MM.1S (cell line): ENCODE measurements around the gene SLC2A11.

ENCODE experiments used
- DNase-seq: peaks from one replicate; pipeline ENCODE4 v3.0.0-alpha.2; 2015
- H2AFZ ChIP-seq: fragments of 300-600 bp; sonication (generic); 2 replicates; pipeline ENCODE4 v1.6.0; 2016; ENCODE audit warnings: antibody characterized with exemption, low read length
- H3F3A ChIP-seq: fragments of 300-600 bp; sonication (generic); 2 replicates; pipeline ENCODE4 v1.6.1; 2016; ENCODE audit warnings: mild to moderate bottlenecking, antibody characterized with exemption, low read length, moderate library complexity, mixed read lengths; ENCODE audit not compliant: insufficient read depth
- H3K27ac ChIP-seq: fragments of 300-600 bp; sonication (generic); 2 replicates; pipeline ENCODE4 v1.5.1; 2016; ENCODE audit warnings: mild to moderate bottlenecking, low read length
- H3K27me3 ChIP-seq: fragments of 300-600 bp; sonication (generic); replicated peaks from 2 replicates; pipeline ENCODE4 v1.6.0; 2016; ENCODE audit warnings: low read length; ENCODE audit not compliant: insufficient read depth
- H3K36me3 ChIP-seq: fragments of 300-600 bp; sonication (generic); replicated peaks from 2 replicates; pipeline ENCODE4 v1.6.1; 2016; ENCODE audit warnings: mild to moderate bottlenecking, low read length, mixed read lengths; ENCODE audit not compliant: insufficient read depth
- H3K4me1 ChIP-seq: fragments of 300-600 bp; sonication (generic); 2 replicates; pipeline ENCODE4 v1.6.1; 2016; ENCODE audit warnings: low read length, mixed read lengths
- H3K4me2 ChIP-seq: fragments of 300-600 bp; sonication (generic); 2 replicates; pipeline ENCODE4 v1.6.0; 2016; ENCODE audit warnings: low read depth, low read length
- H3K4me3 ChIP-seq: fragments of 300-600 bp; sonication (generic); 2 replicates; pipeline ENCODE4 v1.5.1; 2016; ENCODE audit warnings: low read length, mixed read lengths
- H3K79me2 ChIP-seq: fragments of 300-600 bp; sonication (generic); 2 replicates; pipeline ENCODE4 v1.6.1; 2016; ENCODE audit warnings: mixed run types, low read length, mixed read lengths
- H3K9ac ChIP-seq: fragments of 300-600 bp; sonication (generic); 2 replicates; pipeline ENCODE4 v1.6.1; 2016; ENCODE audit warnings: low read length, mixed read lengths
- H3K9me2 ChIP-seq: fragments of 300-600 bp; sonication (generic); replicated peaks from 2 replicates; pipeline ENCODE4 v1.6.1; 2016; ENCODE audit warnings: mild to moderate bottlenecking, low read length, mixed read lengths; ENCODE audit not compliant: insufficient read depth
- H3K9me3 ChIP-seq: fragments of 300-600 bp; sonication (generic); replicated peaks from 2 replicates; pipeline ENCODE4 v1.6.1; 2016; ENCODE audit warnings: mild to moderate bottlenecking, low read length, mixed read lengths; ENCODE audit not compliant: insufficient read depth
- H4K20me1 ChIP-seq: fragments of 300-600 bp; sonication (generic); 2 replicates; pipeline ENCODE4 v1.6.1; 2016; ENCODE audit warnings: mild to moderate bottlenecking, low read length, moderate library complexity, mixed read lengths; ENCODE audit not compliant: insufficient read depth
- EZH2 ChIP-seq: fragments of 300-600 bp; sonication (generic); optimal IDR thresholded peaks from 2 replicates; pipeline ENCODE3; 2017; ENCODE audit warnings: low read depth, mild to moderate bottlenecking, antibody characterized with exemption, low read length, mixed read lengths
- EZH2phosphoT487 ChIP-seq: fragments of 300-600 bp; sonication (generic); IDR thresholded peaks from 2 replicates; pipeline ENCODE4 v1.6.1; 2018; ENCODE audit warnings: antibody characterized with exemption, low read length
- TF ChIP-seq, protein P1 (sequence below): fragments of 300-600 bp; sonication (generic); IDR thresholded peaks from 2 replicates; pipeline ENCODE4 v1.5.1; 2016; ENCODE audit warnings: antibody characterized with exemption, low read length, mixed read lengths

SLC2A11 gene

DNA sequence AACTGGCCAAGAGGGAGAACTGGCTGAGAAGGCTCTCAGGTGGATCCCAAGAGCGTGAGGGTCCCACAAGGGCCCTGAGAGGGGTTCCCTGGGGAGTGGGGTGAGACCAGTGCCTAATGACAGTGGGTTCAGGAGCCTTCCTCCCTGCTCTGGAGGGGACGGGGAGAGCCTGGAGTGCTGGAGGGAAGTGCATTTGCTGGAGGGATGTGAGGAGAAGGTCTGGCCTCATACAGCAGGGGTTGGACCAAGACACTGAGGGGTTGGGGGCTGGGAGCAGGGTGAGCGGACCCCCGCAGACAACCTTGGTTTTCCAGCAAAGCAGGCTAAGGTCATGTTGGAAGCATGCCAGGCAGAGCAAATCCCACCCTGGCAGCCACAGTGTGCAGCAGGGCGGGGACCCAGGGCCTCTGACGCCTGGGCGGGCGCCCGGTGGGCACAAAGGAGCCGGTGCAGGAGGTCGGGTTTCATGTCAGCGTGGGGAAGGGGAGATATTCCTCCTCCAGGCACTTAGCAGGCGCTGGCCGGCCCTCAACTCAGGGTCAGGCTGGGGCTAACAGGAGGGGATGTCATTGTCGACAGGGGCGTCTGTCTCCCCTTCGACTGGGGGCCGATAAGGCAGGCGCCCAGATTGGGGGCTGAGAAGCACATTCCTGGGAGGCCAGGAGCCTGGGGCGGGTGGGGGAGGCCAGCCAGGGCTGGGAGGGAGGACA lies 15.8 kb upstream of the SLC2A11 start:
- H3K36me3 ChIP-seq = no peaks in the 10 kb centered on the region
- H3K4me2 ChIP-seq = no peak overlapping the region
- no peaks in the 10 kb centered on the region for H3K27me3 ChIP-seq
- H4K20me1 ChIP-seq = no peaks in the 10 kb centered on the region
- TF ChIP-seq EZH2phosphoT487 (no peak), EZH2 (no peak)
- TF ChIP-seq, protein P1, sequence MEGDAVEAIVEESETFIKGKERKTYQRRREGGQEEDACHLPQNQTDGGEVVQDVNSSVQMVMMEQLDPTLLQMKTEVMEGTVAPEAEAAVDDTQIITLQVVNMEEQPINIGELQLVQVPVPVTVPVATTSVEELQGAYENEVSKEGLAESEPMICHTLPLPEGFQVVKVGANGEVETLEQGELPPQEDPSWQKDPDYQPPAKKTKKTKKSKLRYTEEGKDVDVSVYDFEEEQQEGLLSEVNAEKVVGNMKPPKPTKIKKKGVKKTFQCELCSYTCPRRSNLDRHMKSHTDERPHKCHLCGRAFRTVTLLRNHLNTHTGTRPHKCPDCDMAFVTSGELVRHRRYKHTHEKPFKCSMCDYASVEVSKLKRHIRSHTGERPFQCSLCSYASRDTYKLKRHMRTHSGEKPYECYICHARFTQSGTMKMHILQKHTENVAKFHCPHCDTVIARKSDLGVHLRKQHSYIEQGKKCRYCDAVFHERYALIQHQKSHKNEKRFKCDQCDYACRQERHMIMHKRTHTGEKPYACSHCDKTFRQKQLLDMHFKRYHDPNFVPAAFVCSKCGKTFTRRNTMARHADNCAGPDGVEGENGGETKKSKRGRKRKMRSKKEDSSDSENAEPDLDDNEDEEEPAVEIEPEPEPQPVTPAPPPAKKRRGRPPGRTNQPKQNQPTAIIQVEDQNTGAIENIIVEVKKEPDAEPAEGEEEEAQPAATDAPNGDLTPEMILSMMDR = no peak
- no peak overlapping the region for H3K27ac ChIP-seq
- no peaks in the 10 kb centered on the region for H3K9me2 ChIP-seq
- DNase-seq = no peak
- peaks cover 45% of the 10 kb centered on the region for H3F3A ChIP-seq
- no peak overlapping the region for H2AFZ ChIP-seq
- H3K9me3 ChIP-seq = no peaks in the 10 kb centered on the region
- no peak overlapping the region for H3K4me3 ChIP-seq
- peaks cover 30% of the 10 kb centered on the region for H3K79me2 ChIP-seq
- H3K4me1 ChIP-seq = peaks cover 51% of the 10 kb centered on the region
- H3K9ac ChIP-seq = no peak overlapping the region

DNA sequence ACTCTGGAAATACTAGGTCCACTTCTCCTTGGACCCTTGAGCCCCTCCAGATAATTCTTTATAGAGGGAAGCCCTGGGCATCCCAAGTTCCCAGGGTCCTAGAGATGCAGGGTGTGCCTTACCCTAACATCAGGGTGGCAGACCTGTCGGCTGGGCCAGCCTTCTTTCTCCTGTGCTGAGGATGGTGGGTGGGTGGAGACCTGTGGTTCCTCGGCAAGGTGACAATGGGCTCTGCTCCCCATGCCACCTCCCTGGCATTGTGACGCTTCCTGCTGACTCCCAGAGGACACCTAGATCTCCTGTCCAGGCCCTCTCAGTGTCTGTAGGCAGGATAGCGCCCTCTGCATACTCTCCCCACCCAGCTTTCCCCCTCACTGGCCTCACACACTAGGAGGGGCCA lies 15.1 kb upstream of the SLC2A11 start:
- H3K9ac ChIP-seq = no peak overlapping the region
- peaks cover 52% of the 10 kb centered on the region for H3F3A ChIP-seq
- no peak overlapping the region for H3K4me2 ChIP-seq
- TF ChIP-seq EZH2 (no peak), EZH2phosphoT487 (no peak)
- TF ChIP-seq, protein P1 = no peak
- no peaks in the 10 kb centered on the region for H3K9me3 ChIP-seq
- no peak overlapping the region for H2AFZ ChIP-seq
- no peaks in the 10 kb centered on the region for H4K20me1 ChIP-seq
- peaks cover 52% of the 10 kb centered on the region for H3K4me1 ChIP-seq
- no peaks in the 10 kb centered on the region for H3K27me3 ChIP-seq
- peaks cover 23% of the 10 kb centered on the region for H3K79me2 ChIP-seq
- no peak for DNase-seq
- H3K27ac ChIP-seq = peak overlapping the region; percentile 100; the same call in 1 of the 2 replicates
- no peak overlapping the region for H3K4me3 ChIP-seq
- H3K9me2 ChIP-seq = no peaks in the 10 kb centered on the region
- no peaks in the 10 kb centered on the region for H3K36me3 ChIP-seq

DNA sequence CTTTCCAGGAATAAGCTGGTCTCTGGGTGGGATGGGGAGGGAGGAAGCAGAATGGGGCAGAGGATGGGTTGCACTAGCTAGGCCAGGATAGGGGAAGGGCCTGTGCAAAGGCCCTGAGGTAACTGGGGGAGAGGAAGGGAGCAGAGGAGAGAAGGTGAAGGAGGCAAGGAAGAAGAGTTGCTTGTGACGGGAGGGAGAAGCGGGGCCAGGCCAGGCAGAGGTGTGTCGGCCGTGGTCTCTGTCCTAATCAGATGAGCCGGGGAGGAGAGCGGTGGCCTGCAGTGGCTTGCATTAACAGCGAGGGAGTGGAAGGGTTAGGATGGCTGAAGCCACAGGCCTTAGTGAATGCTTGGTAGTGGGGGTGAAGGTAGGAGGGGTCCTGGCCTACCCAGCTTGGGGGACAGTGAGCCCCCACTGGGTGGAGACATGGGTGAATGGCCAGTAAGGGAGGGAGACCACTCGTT lies 12.9 kb upstream of the SLC2A11 start:
- peaks cover 68% of the 10 kb centered on the region for H3K4me1 ChIP-seq
- no peaks in the 10 kb centered on the region for H3K27me3 ChIP-seq
- H3K79me2 ChIP-seq = peaks cover 15% of the 10 kb centered on the region
- peak overlapping the region; percentile 71 for H3K4me3 ChIP-seq
- no peak overlapping the region for H2AFZ ChIP-seq
- H3K9me3 ChIP-seq = no peaks in the 10 kb centered on the region
- no peak for DNase-seq
- H3F3A ChIP-seq = peaks cover 61% of the 10 kb centered on the region
- peak overlapping the region; percentile 100 for H3K4me2 ChIP-seq
- H3K36me3 ChIP-seq = no peaks in the 10 kb centered on the region
- H4K20me1 ChIP-seq = no peaks in the 10 kb centered on the region
- H3K9me2 ChIP-seq = no peaks in the 10 kb centered on the region
- H3K27ac ChIP-seq = peak overlapping the region; percentile 100
- peak overlapping the region; percentile 99 for H3K9ac ChIP-seq
- no peak for TF ChIP-seq EZH2phosphoT487
- TF ChIP-seq EZH2 = no peak
- TF ChIP-seq, protein P1 = no peak
